Sigmoid colon (tissue), 7 donors: ENCODE data around the gene DLG1. TPM values are rescaled to one million over a fixed set of nuclear protein-coding genes. Genes with fewer than 3 reads are reported as not detected.

Source experiments
- DNase-seq: peaks from one replicate; pipeline ENCODE4 v3.0.0-alpha.2; 2019
- H3K27ac ChIP-seq, 4 donors: fragments of 200-600 bp; sonication (generic); one replicate each; pipeline ENCODE4 v1.5.1; 2016 to 2019; ENCODE audit warnings: mild to moderate bottlenecking in 1 of 4
- H3K27me3 ChIP-seq, 3 donors: fragments of 200-600 bp; sonication (generic); one replicate each; pipeline ENCODE4 v1.5.1; 2019; ENCODE audit warnings: mild to moderate bottlenecking in 1 of 3
- H3K36me3 ChIP-seq, 4 donors: fragments of 200-600 bp; sonication (generic); one replicate each; pipeline ENCODE4 v1.5.1; 2016 to 2019
- H3K4me1 ChIP-seq, 4 donors: fragments of 200-600 bp; sonication (generic); one replicate each; pipeline ENCODE4 v1.5.1; 2017 to 2019
- H3K4me3 ChIP-seq, 4 donors: fragments of 200-600 bp; sonication (generic); one replicate each; pipeline ENCODE4 v1.5.1; 2017 to 2019; ENCODE audit warnings: mild to moderate bottlenecking in 2 of 4, moderate library complexity in 1 of 4
- H3K9me3 ChIP-seq, 4 donors: fragments of 200-600 bp in 3 of 4; sonication (generic) in 3 of 4; one replicate each; pipeline versions ENCODE4 v1.5.1 to v1.6.1; 2013 to 2019
- CTCF ChIP-seq, 4 experiments: fragments of 450-650 bp in 3 of 4; fragments of 200-600 bp in 1 of 4; IDR thresholded peaks; one replicate each; pipeline ENCODE4 v1.5.1; 2016 to 2019; ENCODE audit warnings: antibody characterized with exemption in 4 of 4, mild to moderate bottlenecking in 3 of 4, moderate library complexity in 2 of 4
- EP300 ChIP-seq, 4 donors: sonication (generic); formaldehyde crosslinking; IDR thresholded peaks; one replicate each; pipeline ENCODE4 v1.6.1; 2017; ENCODE audit warnings: antibody characterized with exemption in 4 of 4
- POLR2A ChIP-seq, 2 donors: fragments of 450-650 bp; IDR thresholded peaks; one replicate each; pipeline ENCODE4 v1.6.1; 2016; ENCODE audit warnings: antibody characterized with exemption in 2 of 2, mild to moderate bottlenecking in 2 of 2, moderate library complexity in 2 of 2
- POLR2AphosphoS5 ChIP-seq, 4 donors: sonication (generic); formaldehyde crosslinking; IDR thresholded peaks; one replicate each; pipeline ENCODE4 v1.6.1; 2017; ENCODE audit warnings: antibody characterized with exemption in 4 of 4
- WGBS, 2 donors: extraction: QIAGEN DNeasy Blood & Tissue Kit; methylation state at CpG; one replicate each; pipeline ENCODE4 v1.1.7; 2013; 5-methylcytosine and 5-hydroxymethylcytosine counted together
- intact Hi-C: fragments of 100-400 bp; cut with DNase I; formaldehyde crosslinking; loops from one replicate; pipeline ENCODE4 v1.15.1; 2023
- polyA plus RNA-seq, 3 donors: library from polyadenylated mRNA; stranded (reverse); fragments of 200-250 nt; gene quantifications; one replicate each; pipeline ENCODE4 v1.2.3, GENCODE V29; 2013
- total RNA-seq, 4 donors: library from RNA; depleted of rRNA; stranded (reverse); fragments of >200 nt; gene quantifications; one replicate each; pipeline ENCODE4 v1.1.0, GENCODE V29; 2016
- donor health status: healthy with polysubstance abuse.
- donor health status: Bipolar disorder and iron deficiency.
- donor health status: healthy.

Gene DLG1
- total and polyA plus RNA-seq, 7 donors, result 30.6 to 83.7 (median 64.3) TPM

GRCh38 chr3:197309528-197310361 lies 11.3 kb upstream of the DLG1 start:
- H3K4me3 ChIP-seq, result no peak overlapping the region
- WGBS, 2 donors, result 69% methylated on average over 5 of the region's 5 CpGs
- no peaks in the 10 kb centered on the region for H3K27me3 ChIP-seq
- TF ChIP-seq POLR2AphosphoS5 (IDR thresholded peaks at IDR 0.05) (peak in 1 of 4 donors; percentile 15), CTCF (IDR thresholded peaks at IDR 0.05) (no peak)
- H3K4me1 ChIP-seq, result no peaks in the 10 kb centered on the region
- H3K9me3 ChIP-seq, result no peaks in the 10 kb centered on the region
- H3K36me3 ChIP-seq, result no peaks in the 10 kb centered on the region
- intact Hi-C loops, result no loop called here
- no peak for DNase-seq
- H3K27ac ChIP-seq, result peak overlapping the region in 1 of 4 donors; percentile 52

- peak overlapping the region in 2 of 4 donors; percentile 14 to 52 for H3K27ac ChIP-seq
Measured at GRCh38 chr3:197308591-197308990, 10.2 kb upstream of the DLG1 start.

DNA sequence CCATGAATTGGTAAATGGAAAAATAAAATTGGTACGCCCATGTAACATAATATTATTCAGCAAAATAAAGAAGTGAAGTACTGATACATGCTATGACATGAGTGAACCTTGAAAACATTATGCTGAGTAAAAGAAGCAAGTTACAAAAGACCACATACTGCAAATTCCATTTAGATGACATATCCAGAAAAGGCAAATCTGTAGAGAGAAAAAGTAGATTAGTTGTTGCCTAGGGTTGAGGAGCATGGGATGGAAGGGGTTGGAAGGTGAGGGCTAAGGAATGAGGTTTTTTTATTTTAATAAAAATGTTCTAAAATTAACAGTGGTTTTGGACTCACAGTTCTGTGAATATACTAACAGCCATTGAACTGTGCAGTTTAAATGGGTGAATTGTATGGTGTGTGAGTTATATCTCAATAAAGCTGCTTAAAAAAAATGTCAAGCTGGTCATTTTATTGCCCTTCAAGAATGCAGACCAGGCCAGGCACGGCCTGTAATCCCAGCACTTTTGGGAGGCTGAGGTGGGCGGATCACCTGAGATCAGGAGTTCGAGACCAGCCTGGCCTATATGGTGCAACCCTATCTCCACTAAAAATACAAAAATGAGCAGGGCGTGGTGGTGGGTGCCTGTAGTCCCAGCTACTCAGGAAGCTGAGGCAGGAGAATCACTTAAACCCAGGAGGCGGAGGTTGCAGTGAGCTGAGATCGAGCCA lies 8.1 kb upstream of the DLG1 start:
- WGBS, 2 donors, result 87 to 89% methylated on average over 7 of the region's 7 CpGs
- no peaks in the 10 kb centered on the region for H3K27me3 ChIP-seq
- no peak overlapping the region for H3K4me3 ChIP-seq
- no peaks in the 10 kb centered on the region for H3K9me3 ChIP-seq
- H3K36me3 ChIP-seq, result no peaks in the 10 kb centered on the region
- TF ChIP-seq EP300 (IDR thresholded peaks at IDR 0.05), result no peak
- TF ChIP-seq POLR2A (IDR thresholded peaks at IDR 0.05), result no peak
- no peaks in the 10 kb centered on the region for H3K4me1 ChIP-seq
- no peak for DNase-seq
- no peak overlapping the region for H3K27ac ChIP-seq
- intact Hi-C loops, result no loop called here

More at GRCh38 chr3:197308591-197308990, 10.2 kb upstream of the DLG1 start:
- intact Hi-C loops, result no loop called here
- Histone ChIP-seq H3K36me3 (no peaks in the 10 kb centered on the region), H3K9me3 (no peaks in the 10 kb centered on the region), H3K27me3 (no peaks in the 10 kb centered on the region), H3K4me1 (no peaks in the 10 kb centered on the region), H3K4me3 (no peak overlapping the region)
- WGBS, 2 donors, result 50 to 74% methylated on average over 3 of the region's 3 CpGs
- no peak for DNase-seq
- no peak for TF ChIP-seq POLR2AphosphoS5 (IDR thresholded peaks at IDR 0.05)
- TF ChIP-seq POLR2A (IDR thresholded peaks at IDR 0.05), result no peak
- no peak for TF ChIP-seq EP300 (IDR thresholded peaks at IDR 0.05)
- TF ChIP-seq CTCF (IDR thresholded peaks at IDR 0.05), result no peak

DNA sequence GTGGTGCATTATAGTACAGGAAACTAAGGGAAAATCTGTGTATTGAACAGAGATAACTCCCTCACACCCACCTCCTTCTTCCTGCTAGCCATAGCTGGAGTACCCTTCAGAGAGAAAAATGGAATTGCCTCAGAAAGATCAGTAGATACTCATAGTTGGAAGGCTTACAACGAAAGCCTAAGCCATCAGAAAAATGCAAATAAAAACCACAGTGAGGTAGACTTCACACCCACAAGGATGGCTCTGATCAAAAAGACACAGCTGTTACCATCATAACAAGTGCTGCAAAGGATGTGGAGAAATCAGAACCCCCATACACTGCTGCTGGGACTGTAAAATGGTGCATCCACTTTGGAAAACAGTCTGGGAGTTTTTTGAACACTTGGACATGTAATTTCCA lies 7.4 kb upstream of the DLG1 start:
- intact Hi-C loops, result no loop called here
- Histone ChIP-seq H3K27ac (no peak overlapping the region), H3K36me3 (no peaks in the 10 kb centered on the region), H3K4me1 (no peaks in the 10 kb centered on the region), H3K27me3 (no peaks in the 10 kb centered on the region), H3K4me3 (no peak overlapping the region), H3K9me3 (no peaks in the 10 kb centered on the region)
- no peak for TF ChIP-seq POLR2A (IDR thresholded peaks at IDR 0.05)
- TF ChIP-seq EP300 (IDR thresholded peaks at IDR 0.05), result no peak
- TF ChIP-seq CTCF (IDR thresholded peaks at IDR 0.05), result no peak
- DNase-seq, result no peak
- WGBS, 2 donors, result 53 to 71% methylated on average over 1 of the region's 1 CpG

GRCh38 chr3:197303452-197303851 lies 5.0 kb upstream of the DLG1 start:
- H3K4me1 ChIP-seq, result peaks cover 0 to 9% (median 7%) of the 10 kb centered on the region in 4 donors
- no peak overlapping the region for H3K4me3 ChIP-seq
- no peaks in the 10 kb centered on the region for H3K27me3 ChIP-seq
- intact Hi-C loops, result no loop called here
- no peaks in the 10 kb centered on the region for H3K9me3 ChIP-seq
- H3K27ac ChIP-seq, result no peak overlapping the region
- TF ChIP-seq POLR2A (IDR thresholded peaks at IDR 0.05), result no peak
- no peak for TF ChIP-seq CTCF (IDR thresholded peaks at IDR 0.05)
- TF ChIP-seq EP300 (IDR thresholded peaks at IDR 0.05), result no peak
- no peak for TF ChIP-seq POLR2AphosphoS5 (IDR thresholded peaks at IDR 0.05)
- 91 to 94% methylated on average over 6 of the region's 6 CpGs for WGBS, 2 donors
- H3K36me3 ChIP-seq, result no peaks in the 10 kb centered on the region
- DNase-seq, result no peak
